ENCODE data around the gene PIAS1.

PIAS1 gene

DNA sequence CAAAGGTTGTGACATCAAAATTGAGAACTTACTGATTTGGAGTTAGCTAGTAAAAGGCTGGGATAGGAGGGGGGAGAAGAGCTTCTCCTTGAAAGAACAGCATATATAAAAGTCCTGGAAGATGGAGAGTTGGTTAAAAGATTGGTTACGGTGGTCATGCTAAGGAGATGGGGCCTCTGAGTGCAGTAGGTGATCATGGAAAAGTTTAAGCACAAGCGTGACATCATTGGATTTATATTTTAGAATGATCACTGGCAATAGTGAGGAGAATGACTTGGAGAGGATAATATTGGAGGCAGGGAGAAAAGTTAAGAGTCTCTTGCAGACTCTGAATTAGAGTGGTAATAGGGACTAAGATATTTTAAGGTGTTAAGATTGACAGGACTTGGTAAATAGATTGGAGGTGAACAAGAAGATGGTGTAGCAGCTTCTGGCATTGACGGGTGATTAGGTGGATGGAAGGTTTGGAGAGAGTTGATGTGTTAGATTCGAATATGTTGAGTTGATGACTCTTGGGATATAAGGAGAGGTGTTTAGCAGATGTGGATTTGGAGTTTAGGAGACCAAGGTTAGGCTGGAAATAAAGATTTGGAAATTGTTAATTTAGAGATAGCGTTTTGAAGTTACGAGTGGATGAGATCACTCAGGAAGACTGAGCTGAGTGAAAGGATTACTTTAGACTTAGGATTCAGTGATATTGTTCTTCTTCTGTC, 19.6 kb downstream of the PIAS1 start:
- DNase-seq (ENCODE audit: low spot score) (no peak), ATAC-seq (ENCODE audit: low read depth) (no peak)
- no peaks in the 10 kb centered on the region for H3K36me3 ChIP-seq (ENCODE audit: low read depth)
- H3K27me3 ChIP-seq (ENCODE audit: insufficient read depth, poor library complexity, severe bottlenecking), result no peaks in the 10 kb centered on the region
- H3K4me3 ChIP-seq (ENCODE audit: severe bottlenecking), result no peak overlapping the region
- H3K27ac ChIP-seq (ENCODE audit: poor library complexity, severe bottlenecking), result no peak overlapping the region
- H3K4me1 ChIP-seq (ENCODE audit: insufficient read depth, poor library complexity, severe bottlenecking), result no peaks in the 10 kb centered on the region
- H3K9me3 ChIP-seq (ENCODE audit: severe bottlenecking), result no peaks in the 10 kb centered on the region
- TF ChIP-seq, protein P1, sequence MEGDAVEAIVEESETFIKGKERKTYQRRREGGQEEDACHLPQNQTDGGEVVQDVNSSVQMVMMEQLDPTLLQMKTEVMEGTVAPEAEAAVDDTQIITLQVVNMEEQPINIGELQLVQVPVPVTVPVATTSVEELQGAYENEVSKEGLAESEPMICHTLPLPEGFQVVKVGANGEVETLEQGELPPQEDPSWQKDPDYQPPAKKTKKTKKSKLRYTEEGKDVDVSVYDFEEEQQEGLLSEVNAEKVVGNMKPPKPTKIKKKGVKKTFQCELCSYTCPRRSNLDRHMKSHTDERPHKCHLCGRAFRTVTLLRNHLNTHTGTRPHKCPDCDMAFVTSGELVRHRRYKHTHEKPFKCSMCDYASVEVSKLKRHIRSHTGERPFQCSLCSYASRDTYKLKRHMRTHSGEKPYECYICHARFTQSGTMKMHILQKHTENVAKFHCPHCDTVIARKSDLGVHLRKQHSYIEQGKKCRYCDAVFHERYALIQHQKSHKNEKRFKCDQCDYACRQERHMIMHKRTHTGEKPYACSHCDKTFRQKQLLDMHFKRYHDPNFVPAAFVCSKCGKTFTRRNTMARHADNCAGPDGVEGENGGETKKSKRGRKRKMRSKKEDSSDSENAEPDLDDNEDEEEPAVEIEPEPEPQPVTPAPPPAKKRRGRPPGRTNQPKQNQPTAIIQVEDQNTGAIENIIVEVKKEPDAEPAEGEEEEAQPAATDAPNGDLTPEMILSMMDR (IDR thresholded peaks at IDR 0.05; ENCODE audit: poor library complexity, severe bottlenecking), result no peak

DNA sequence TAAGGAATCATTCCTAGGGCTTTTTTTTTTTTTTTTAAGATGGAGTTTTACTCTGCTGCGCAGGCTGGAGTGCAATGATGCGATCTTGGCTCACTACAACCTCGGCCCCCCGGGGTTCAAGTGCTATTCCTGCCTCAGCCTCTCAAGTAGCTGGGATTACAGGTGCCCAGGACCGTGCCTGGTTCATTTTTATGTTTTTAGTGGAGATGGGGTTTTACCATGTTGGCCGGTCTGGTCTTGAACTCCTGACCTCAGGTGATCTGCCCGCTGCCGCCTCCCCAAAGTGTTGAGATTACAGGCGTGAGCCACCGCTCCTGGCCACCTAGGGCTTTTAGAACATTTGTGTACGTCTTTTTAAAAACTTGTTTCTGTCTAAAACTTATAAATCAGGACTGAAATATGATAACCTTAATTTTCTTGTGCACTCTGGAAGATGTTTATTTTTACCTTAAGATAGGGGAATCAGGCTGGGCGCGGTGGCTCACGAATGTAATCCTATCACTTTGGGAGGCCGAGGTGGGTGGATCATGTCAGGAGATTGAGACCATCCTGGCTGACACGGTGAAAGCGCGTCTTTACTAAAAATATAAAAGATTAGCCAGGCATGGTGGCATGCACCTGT, 21.8 kb downstream of the PIAS1 start:
- H3K27me3 ChIP-seq (ENCODE audit: insufficient read depth, poor library complexity, severe bottlenecking), result no peaks in the 10 kb centered on the region
- no peaks in the 10 kb centered on the region for H3K9me3 ChIP-seq (ENCODE audit: severe bottlenecking)
- DNase-seq (ENCODE audit: low spot score) (no peak), ATAC-seq (ENCODE audit: low read depth) (no peak)
- H3K36me3 ChIP-seq (ENCODE audit: low read depth), result no peaks in the 10 kb centered on the region
- TF ChIP-seq, protein P1 (IDR thresholded peaks at IDR 0.05; ENCODE audit: poor library complexity, severe bottlenecking), result no peak
- H3K4me1 ChIP-seq (ENCODE audit: insufficient read depth, poor library complexity, severe bottlenecking), result no peaks in the 10 kb centered on the region
- no peak overlapping the region for H3K27ac ChIP-seq (ENCODE audit: poor library complexity, severe bottlenecking)
- H3K4me3 ChIP-seq (ENCODE audit: severe bottlenecking), result no peak overlapping the region

DNA sequence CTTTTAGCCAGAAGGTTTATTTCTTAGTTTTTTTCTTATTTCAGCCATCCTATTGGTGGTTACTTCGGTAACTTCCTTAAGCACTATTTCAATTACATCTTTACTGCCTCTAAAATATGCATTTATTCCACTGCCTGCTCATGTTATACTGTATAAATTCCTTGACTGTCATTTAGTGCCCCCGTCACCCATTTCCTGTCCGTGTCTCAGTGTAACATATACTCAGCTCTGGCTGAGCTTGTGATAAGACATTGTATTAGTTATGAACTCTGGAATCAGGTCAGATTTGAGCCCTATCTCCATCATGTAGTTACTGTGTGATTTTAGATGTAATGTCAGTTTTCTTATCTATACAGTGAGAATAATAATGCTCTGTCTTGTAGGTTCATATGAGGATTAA, 24.2 kb downstream of the PIAS1 start:
- TF ChIP-seq, protein P1 (IDR thresholded peaks at IDR 0.05; ENCODE audit: poor library complexity, severe bottlenecking), result no peak
- no peaks in the 10 kb centered on the region for H3K9me3 ChIP-seq (ENCODE audit: severe bottlenecking)
- no peaks in the 10 kb centered on the region for H3K4me1 ChIP-seq (ENCODE audit: insufficient read depth, poor library complexity, severe bottlenecking)
- H3K27me3 ChIP-seq (ENCODE audit: insufficient read depth, poor library complexity, severe bottlenecking), result no peaks in the 10 kb centered on the region
- ATAC-seq (ENCODE audit: low read depth) (no peak), DNase-seq (ENCODE audit: low spot score) (no peak)
- H3K36me3 ChIP-seq (ENCODE audit: low read depth), result no peaks in the 10 kb centered on the region
- no peak overlapping the region for H3K4me3 ChIP-seq (ENCODE audit: severe bottlenecking)
- H3K27ac ChIP-seq (ENCODE audit: poor library complexity, severe bottlenecking), result no peak overlapping the region

- H3K9me3 ChIP-seq (ENCODE audit: severe bottlenecking), result no peaks in the 10 kb centered on the region
Measured at GRCh38 chr15:68080334-68080733, 26.2 kb downstream of the PIAS1 start.

More at GRCh38 chr15:68080334-68080733, 26.2 kb downstream of the PIAS1 start:
- Histone ChIP-seq H3K4me3 (ENCODE audit: severe bottlenecking) (no peak overlapping the region), H3K36me3 (ENCODE audit: low read depth) (no peaks in the 10 kb centered on the region), H3K4me1 (ENCODE audit: insufficient read depth, poor library complexity, severe bottlenecking) (no peaks in the 10 kb centered on the region), H3K27ac (ENCODE audit: poor library complexity, severe bottlenecking) (no peak overlapping the region), H3K27me3 (ENCODE audit: insufficient read depth, poor library complexity, severe bottlenecking) (no peaks in the 10 kb centered on the region)
- TF ChIP-seq, protein P1 (IDR thresholded peaks at IDR 0.05; ENCODE audit: poor library complexity, severe bottlenecking), result no peak
- DNase-seq (ENCODE audit: low spot score) (no peak), ATAC-seq (ENCODE audit: low read depth) (no peak)

Data from RWPE2 (cell line).